Measurements from ENCODE around the gene BBS4.

DNA sequence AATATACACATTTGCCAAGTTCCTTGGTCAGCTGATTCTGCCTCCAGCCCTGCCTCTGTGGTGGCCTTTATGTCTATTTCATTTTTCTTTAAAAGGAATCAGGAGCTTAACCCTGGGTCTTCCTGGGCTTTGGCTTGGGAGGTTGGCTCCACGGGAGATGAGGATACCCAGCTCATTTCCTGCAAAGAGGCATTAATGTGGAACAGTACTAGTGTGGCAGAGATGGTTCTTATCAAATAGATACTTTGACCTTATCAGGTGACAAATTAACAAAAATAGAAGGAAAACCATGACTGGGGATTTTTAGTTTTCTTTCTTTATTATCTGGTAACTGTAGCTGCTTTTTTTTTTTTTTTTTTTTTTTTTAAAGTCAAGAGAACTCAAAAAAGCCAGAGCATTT is 42.8 kb downstream of the BBS4 start:
- TF ChIP-seq ZNF565 (CRISPR knock-in tag; conservative IDR thresholded peaks at IDR 0.05; ENCODE audit: low read depth), result no peak
- TF ChIP-seq, protein P1, sequence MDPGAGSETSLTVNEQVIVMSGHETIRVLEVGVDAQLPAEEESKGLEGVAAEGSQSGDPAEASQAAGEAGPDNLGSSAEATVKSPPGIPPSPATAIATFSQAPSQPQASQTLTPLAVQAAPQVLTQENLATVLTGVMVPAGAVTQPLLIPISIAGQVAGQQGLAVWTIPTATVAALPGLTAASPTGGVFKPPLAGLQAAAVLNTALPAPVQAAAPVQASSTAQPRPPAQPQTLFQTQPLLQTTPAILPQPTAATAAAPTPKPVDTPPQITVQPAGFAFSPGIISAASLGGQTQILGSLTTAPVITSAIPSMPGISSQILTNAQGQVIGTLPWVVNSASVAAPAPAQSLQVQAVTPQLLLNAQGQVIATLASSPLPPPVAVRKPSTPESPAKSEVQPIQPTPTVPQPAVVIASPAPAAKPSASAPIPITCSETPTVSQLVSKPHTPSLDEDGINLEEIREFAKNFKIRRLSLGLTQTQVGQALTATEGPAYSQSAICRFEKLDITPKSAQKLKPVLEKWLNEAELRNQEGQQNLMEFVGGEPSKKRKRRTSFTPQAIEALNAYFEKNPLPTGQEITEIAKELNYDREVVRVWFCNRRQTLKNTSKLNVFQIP (CRISPR knock-in tag; IDR thresholded peaks at IDR 0.05; ENCODE audit: borderline replicate concordance, low read depth), result no peak
- TF ChIP-seq RARB (CRISPR knock-in tag; IDR thresholded peaks at IDR 0.05), result no peak
- no peak for TF ChIP-seq BACH2 (CRISPR knock-in tag; IDR thresholded peaks at IDR 0.05; ENCODE audit: borderline replicate concordance)
- TF ChIP-seq ARNTL (CRISPR knock-in tag; IDR thresholded peaks at IDR 0.05; ENCODE audit: borderline replicate concordance, low read depth), result no peak
- TF ChIP-seq ZFP3 (CRISPR knock-in tag; IDR thresholded peaks at IDR 0.05), result no peak
- no peak for TF ChIP-seq TOX (CRISPR knock-in tag; IDR thresholded peaks at IDR 0.05; ENCODE audit: borderline replicate concordance)
- TF ChIP-seq SNAI2 (CRISPR knock-in tag; IDR thresholded peaks at IDR 0.05), result no peak
- TF ChIP-seq, protein P2, sequence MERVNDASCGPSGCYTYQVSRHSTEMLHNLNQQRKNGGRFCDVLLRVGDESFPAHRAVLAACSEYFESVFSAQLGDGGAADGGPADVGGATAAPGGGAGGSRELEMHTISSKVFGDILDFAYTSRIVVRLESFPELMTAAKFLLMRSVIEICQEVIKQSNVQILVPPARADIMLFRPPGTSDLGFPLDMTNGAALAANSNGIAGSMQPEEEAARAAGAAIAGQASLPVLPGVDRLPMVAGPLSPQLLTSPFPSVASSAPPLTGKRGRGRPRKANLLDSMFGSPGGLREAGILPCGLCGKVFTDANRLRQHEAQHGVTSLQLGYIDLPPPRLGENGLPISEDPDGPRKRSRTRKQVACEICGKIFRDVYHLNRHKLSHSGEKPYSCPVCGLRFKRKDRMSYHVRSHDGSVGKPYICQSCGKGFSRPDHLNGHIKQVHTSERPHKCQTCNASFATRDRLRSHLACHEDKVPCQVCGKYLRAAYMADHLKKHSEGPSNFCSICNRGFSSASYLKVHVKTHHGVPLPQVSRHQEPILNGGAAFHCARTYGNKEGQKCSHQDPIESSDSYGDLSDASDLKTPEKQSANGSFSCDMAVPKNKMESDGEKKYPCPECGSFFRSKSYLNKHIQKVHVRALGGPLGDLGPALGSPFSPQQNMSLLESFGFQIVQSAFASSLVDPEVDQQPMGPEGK (CRISPR knock-in tag; IDR thresholded peaks at IDR 0.05; ENCODE audit: borderline replicate concordance), result no peak
- no peak for TF ChIP-seq ISL1 (CRISPR knock-in tag; IDR thresholded peaks at IDR 0.05)
- TF ChIP-seq CREB5 (CRISPR knock-in tag; IDR thresholded peaks at IDR 0.05; ENCODE audit: low read depth), result no peak

All from SK-N-SH treated with all-trans-retinoic acid at 6 μM for 48 hours (cell line).